ENCODE results near the gene EIF2AK3. TPM values are rescaled to one million over a fixed set of nuclear protein-coding genes. Genes with fewer than 3 reads are reported as not detected.

Gene EIF2AK3
- total RNA-seq, 1 experiment from 2014 or later = 19.3 TPM

- H2BK120ac ChIP-seq (ENCODE audit: low read depth, low read length, poor library complexity, severe bottlenecking) = no peak overlapping the region
- H4K91ac ChIP-seq (ENCODE audit: insufficient read length, low read depth, low read length) = no peak overlapping the region
- no peaks in the 10 kb centered on the region for H3K9me3 ChIP-seq (ENCODE audit: control insufficient read depth, low read depth, low read length)
- no peak overlapping the region for H2BK5ac ChIP-seq (ENCODE audit: insufficient read length, low read length)
- no peaks in the 10 kb centered on the region for H3K79me1 ChIP-seq (ENCODE audit: insufficient read depth, low read depth, low read length, poor library complexity, severe bottlenecking)
- H3K4me3 Mint-ChIP-seq = no peak overlapping the region
- H3K36me3 Mint-ChIP-seq (ENCODE audit: insufficient read depth in 1 of 3, low read depth in 3 of 3) = peaks cover 7 to 14% (median 8%) of the 10 kb centered on the region in 3 experiments
- no CpG with 5 or more reads among the region's 2 CpGs for WGBS (ENCODE audit: extremely low coverage, insufficient read length, low lambda C conversion rate)
- no peak overlapping the region for H2BK15ac ChIP-seq (ENCODE audit: low read depth, low read length)
- H3K14ac ChIP-seq (ENCODE audit: insufficient read depth, low read length) = no peak overlapping the region
- no peak overlapping the region for H3K18ac ChIP-seq (ENCODE audit: insufficient read length, low read depth, low read length)
- no peak overlapping the region for H3K56ac ChIP-seq (ENCODE audit: insufficient read length, low read depth, low read length)
- H3K23me2 ChIP-seq (ENCODE audit: insufficient read length, low read depth, low read length, poor library complexity, severe bottlenecking) = no peaks in the 10 kb centered on the region
- no peaks in the 10 kb centered on the region for H4K20me1 ChIP-seq (ENCODE audit: control insufficient read depth, insufficient read depth, insufficient read length)
- peaks cover 2% of the 10 kb centered on the region; the same call in 1 of the 2 replicates for H3K4me1 ChIP-seq (ENCODE audit: insufficient read depth, low read length)
- H3K4ac ChIP-seq (ENCODE audit: low read depth, low read length) = no peak overlapping the region
- H3K4me2 ChIP-seq (ENCODE audit: insufficient read depth, insufficient read length, low read length) = no peak overlapping the region
- no peak overlapping the region for H2AK5ac ChIP-seq (ENCODE audit: insufficient read length, low read length)
- TF ChIP-seq CTCF (conservative IDR thresholded peaks at IDR 0.05) = no peak
- DNase-seq = no peak
- H2BK20ac ChIP-seq (ENCODE audit: low read depth, low read length, poor library complexity, severe bottlenecking) = no peak overlapping the region
- no peak overlapping the region for H4K8ac ChIP-seq (replicated peaks; ENCODE audit: insufficient read length, low read depth, low read length)
- no peak overlapping the region for H3K23ac ChIP-seq (ENCODE audit: insufficient read length, low read depth, low read length)
- H3K27ac Mint-ChIP-seq = no peak overlapping the region
- H3K27me3 Mint-ChIP-seq (ENCODE audit: low read depth) = no peaks in the 10 kb centered on the region; the same call in none of the 2 replicates
- H3K27me3 ChIP-seq (ENCODE audit: insufficient read depth, low read length) = peaks cover 2% of the 10 kb centered on the region; the same call in 1 of the 2 replicates
- no peak overlapping the region for H2AFZ ChIP-seq (ENCODE audit: low read length)
- H4K5ac ChIP-seq (ENCODE audit: insufficient read length, low read depth, low read length) = no peak overlapping the region
- no peak overlapping the region for H3K27ac ChIP-seq (ENCODE audit: insufficient read length, low read depth, low read length)
- H3K4me1 Mint-ChIP-seq = peaks cover 23 to 31% of the 10 kb centered on the region in 2 experiments
- no peak overlapping the region for H3K9ac ChIP-seq (ENCODE audit: extremely low read depth, insufficient read length, low read length)
- no peaks in the 10 kb centered on the region for H3K79me2 ChIP-seq (ENCODE audit: insufficient read depth, low read length)
- H3K9me3 Mint-ChIP-seq = peaks cover 3% of the 10 kb centered on the region in 2 experiments; a peak in 3 of 5 replicates
- H3T11ph ChIP-seq (ENCODE audit: low read length) = no peak overlapping the region
- no peak overlapping the region for H2BK12ac ChIP-seq (ENCODE audit: insufficient read length, low read depth, low read length)
Observed at GRCh38 chr2:88540346-88540745, 86.9 kb downstream of the EIF2AK3 start.
